ENCODE results near the gene MED12. TPM values are rescaled to one million over a fixed set of nuclear protein-coding genes. Genes with fewer than 3 reads are reported as not detected.
A peak's percentile ranks its signal among the peaks of the same experiment; 100 is the strongest.

The MED12 gene
- total RNA-seq, 3 donors from 2014 or later: 32.1 to 34.7 (median 33.9) TPM

GRCh38 chrX:71106427-71106826, 12.0 kb upstream of the MED12 start, which contains the start of gene CXorf65:
Gene CXorf65 (minus strand): TSS chrX:71106740. CDS start chrX:71106556, 184 bp downstream.
- Histone ChIP-seq H3K4me1 (no peaks in the 10 kb centered on the region), H3K4me3 (no peak within 1 kb of the TSS), H3K27me3 (peaks cover 0 to 53% of the 10 kb centered on the region in 2 donors), H3K27ac (no peak within 1 kb of the TSS), H3K9me3 (no peaks in the 10 kb centered on the region), H3K36me3 (no peaks in the 10 kb centered on the region)
- no peak for TF ChIP-seq CTCF (IDR thresholded peaks at IDR 0.05)
- no peak for TF ChIP-seq POLR2AphosphoS5 (IDR thresholded peaks at IDR 0.05)
- no peak for TF ChIP-seq POLR2A (IDR thresholded peaks at IDR 0.05)
- no peak for DNase-seq (ENCODE audit: low spot score in 2 of 2)
- intact Hi-C loops (cut with DNase I; ENCODE audit: low total_unique reads): no loop called here

- DNase-seq (ENCODE audit: low spot score in 2 of 2): no peak
- intact Hi-C loops (cut with DNase I; ENCODE audit: low total_unique reads): no loop called here
- H3K36me3 ChIP-seq: no peaks in the 10 kb centered on the region
- peaks cover 0 to 53% of the 10 kb centered on the region in 2 donors for H3K27me3 ChIP-seq
- H3K9me3 ChIP-seq: no peaks in the 10 kb centered on the region
- no peak overlapping the region for H3K4me3 ChIP-seq
- no peak overlapping the region for H3K27ac ChIP-seq
- TF ChIP-seq POLR2A (IDR thresholded peaks at IDR 0.05) (no peak), CTCF (IDR thresholded peaks at IDR 0.05) (no peak), POLR2AphosphoS5 (IDR thresholded peaks at IDR 0.05) (no peak)
- no peaks in the 10 kb centered on the region for H3K4me1 ChIP-seq
These were observed 11.2 kb upstream of the MED12 start for GRCh38 chrX:71107245-71107644.

- H3K9me3 ChIP-seq: no peaks in the 10 kb centered on the region
These were observed 10.5 kb upstream of the MED12 start for GRCh38 chrX:71107762-71108360.

GRCh38 chrX:71109051-71109450, 9.3 kb upstream of the MED12 start:
- peaks cover 0 to 49% of the 10 kb centered on the region in 2 donors for H3K27me3 ChIP-seq
- no peak overlapping the region for H3K4me3 ChIP-seq
- H3K4me1 ChIP-seq: no peaks in the 10 kb centered on the region
- intact Hi-C loops (cut with DNase I; ENCODE audit: low total_unique reads): no loop called here
- no peaks in the 10 kb centered on the region for H3K9me3 ChIP-seq
- no peak for DNase-seq (ENCODE audit: low spot score in 2 of 2)
- H3K36me3 ChIP-seq: no peaks in the 10 kb centered on the region
- no peak overlapping the region for H3K27ac ChIP-seq
- no peak for TF ChIP-seq CTCF (IDR thresholded peaks at IDR 0.05)
- no peak for TF ChIP-seq POLR2A (IDR thresholded peaks at IDR 0.05)
- TF ChIP-seq POLR2AphosphoS5 (IDR thresholded peaks at IDR 0.05): no peak

More at GRCh38 chrX:71107762-71108360, 10.5 kb upstream of the MED12 start:
- Histone ChIP-seq H3K4me3 (no peak overlapping the region), H3K27ac (no peak overlapping the region), H3K36me3 (no peaks in the 10 kb centered on the region), H3K4me1 (no peaks in the 10 kb centered on the region), H3K27me3 (peaks cover 0 to 49% of the 10 kb centered on the region in 2 donors)
- no peak for DNase-seq (ENCODE audit: low spot score in 2 of 2)
- TF ChIP-seq POLR2A (IDR thresholded peaks at IDR 0.05): no peak
- no peak for TF ChIP-seq POLR2AphosphoS5 (IDR thresholded peaks at IDR 0.05)
- no peak for TF ChIP-seq CTCF (IDR thresholded peaks at IDR 0.05)
- intact Hi-C loops (cut with DNase I; ENCODE audit: low total_unique reads): no loop called here

- no peak within 1 kb of the TSS for H3K27ac ChIP-seq
- intact Hi-C loops (cut with DNase I; ENCODE audit: low total_unique reads): no loop called here
- peak within 1 kb of the TSS in 1 of 3 donors; percentile 21 for H3K4me3 ChIP-seq
- H3K36me3 ChIP-seq: no peaks in the 10 kb centered on the region
- no peaks in the 10 kb centered on the region for H3K9me3 ChIP-seq
- TF ChIP-seq POLR2A (IDR thresholded peaks at IDR 0.05) (no peak), POLR2AphosphoS5 (IDR thresholded peaks at IDR 0.05) (no peak), CTCF (IDR thresholded peaks at IDR 0.05) (no peak)
- peaks cover 0 to 45% of the 10 kb centered on the region in 2 donors for H3K27me3 ChIP-seq
- DNase-seq (ENCODE audit: low spot score in 2 of 2): no peak
- no peaks in the 10 kb centered on the region for H3K4me1 ChIP-seq
These were observed 7.1 kb upstream of the MED12 start, which contains the start of gene IL2RG for GRCh38 chrX:71111141-71111843. Gene IL2RG (minus strand): TSS chrX:71111577. CDS start chrX:71111539, 38 bp downstream.

Data from breast epithelium (tissue), 4 donors.